AG10803 (cell line): ENCODE results near the gene CHAF1A.

Experiments used
- DNase-seq: peaks from one replicate; pipeline ENCODE4 v3.0.0; 2010; ENCODE audit warnings: low read depth
- H3K4me3 ChIP-seq: 2 replicates; pipeline ENCODE4 v1.5.1; 2011; ENCODE audit warnings: mild to moderate bottlenecking, low read length, control low read depth
- CTCF ChIP-seq: conservative IDR thresholded peaks from 2 replicates; pipeline ENCODE4 v1.5.1; 2011; ENCODE audit warnings: mild to moderate bottlenecking, low read length, control low read depth, inconsistent platforms

The CHAF1A gene

DNA sequence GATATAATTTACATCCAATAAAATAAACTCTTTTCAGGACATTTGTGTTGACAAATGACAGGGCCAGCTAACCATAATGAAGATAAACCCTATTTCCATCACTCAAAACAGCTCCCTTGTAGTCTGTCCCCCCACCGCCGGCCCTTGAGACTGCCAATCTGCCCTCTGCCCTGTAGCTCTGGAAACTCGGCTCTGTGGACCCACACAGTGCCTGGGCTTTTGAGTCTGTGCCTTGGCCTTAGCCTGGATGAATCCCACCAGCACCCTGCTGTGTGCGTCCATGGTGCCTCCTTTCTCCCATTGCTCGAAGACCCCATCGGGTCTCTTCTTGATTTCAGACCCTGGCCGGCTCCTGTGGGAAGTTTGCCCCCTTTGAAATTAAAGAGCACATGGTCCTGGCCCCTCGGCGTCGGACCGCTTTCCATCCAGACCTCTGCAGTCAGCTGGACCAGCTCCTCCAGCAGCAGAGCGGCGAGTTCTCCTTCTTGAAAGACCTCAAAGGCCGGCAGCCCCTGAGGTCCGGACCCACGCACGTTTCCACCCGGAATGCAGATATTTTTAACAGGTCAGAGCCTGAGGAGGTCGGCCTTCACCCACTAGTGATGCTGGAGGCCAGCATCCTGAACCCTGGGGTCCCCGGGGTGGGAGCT, 26.0 kb downstream of the CHAF1A start:
- TF ChIP-seq CTCF, result no peak
- no peak overlapping the region for H3K4me3 ChIP-seq
- DNase-seq, result no peak

GRCh38 chr19:4429256-4429655, 26.8 kb downstream of the CHAF1A start:
- TF ChIP-seq CTCF, result no peak
- DNase-seq, result no peak
- no peak overlapping the region for H3K4me3 ChIP-seq

DNA sequence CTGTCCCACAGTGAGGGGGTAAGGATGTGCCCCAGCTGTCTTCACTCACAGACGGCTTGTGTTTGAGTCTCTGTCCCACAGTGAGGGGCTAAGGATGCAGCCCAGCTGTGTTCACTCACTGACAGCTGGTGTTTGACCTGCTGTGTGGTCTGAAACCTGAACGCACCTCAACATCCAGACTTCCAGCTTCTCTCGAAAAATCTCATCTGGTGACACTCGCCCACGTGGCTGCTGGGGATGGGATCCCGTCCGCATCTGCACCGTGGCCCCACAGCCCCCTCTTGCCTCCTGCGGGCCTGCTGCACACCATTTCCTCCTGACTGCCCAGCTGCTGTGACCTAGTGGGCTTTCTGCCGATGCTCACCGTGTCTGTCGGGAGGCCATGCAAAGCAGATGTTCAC, 27.3 kb downstream of the CHAF1A start:
- no peak for DNase-seq
- H3K4me3 ChIP-seq, result no peak overlapping the region
- TF ChIP-seq CTCF, result no peak

DNA sequence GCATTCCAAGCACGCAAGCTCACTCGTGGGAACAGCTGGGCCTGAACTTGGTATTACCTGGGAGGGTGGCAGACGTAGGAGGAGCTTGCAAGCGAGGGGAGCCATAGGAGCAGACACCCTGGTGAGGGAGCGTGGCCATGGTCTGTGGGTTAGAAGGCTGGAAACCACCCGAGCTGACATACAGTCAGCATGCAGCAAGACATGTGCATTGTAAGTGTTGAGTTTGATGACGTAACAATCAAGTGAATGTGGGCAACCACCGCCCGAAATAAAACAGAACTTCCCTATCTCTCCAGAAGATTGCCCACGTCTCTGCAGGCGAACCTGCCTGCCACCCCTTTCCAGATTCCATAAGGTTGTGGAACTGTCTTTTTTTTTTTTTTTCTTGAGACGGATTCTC, 28.3 kb downstream of the CHAF1A start:
- DNase-seq, result no peak
- TF ChIP-seq CTCF, result no peak
- H3K4me3 ChIP-seq, result no peak overlapping the region

DNA sequence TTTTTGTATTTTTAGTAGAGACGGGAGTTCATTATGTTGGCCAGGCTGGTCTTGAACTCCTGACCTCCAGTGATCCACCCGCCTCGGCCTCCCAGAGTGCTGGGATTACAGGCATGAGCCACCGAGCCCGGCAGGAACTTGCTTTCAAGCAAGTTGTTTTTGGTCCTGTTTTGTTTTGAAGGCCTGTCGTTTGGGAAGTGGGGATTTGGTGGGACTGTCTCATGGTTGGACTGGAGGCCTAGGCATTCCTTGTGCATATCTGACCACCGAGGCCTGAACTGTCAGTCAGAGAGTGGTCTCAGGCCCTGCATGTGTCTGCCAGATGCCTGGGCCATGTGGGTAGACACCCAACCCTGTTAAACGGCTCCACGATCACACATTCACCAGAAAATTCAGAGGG, 28.9 kb downstream of the CHAF1A start:
- TF ChIP-seq CTCF, result no peak
- no peak overlapping the region for H3K4me3 ChIP-seq

GRCh38 chr19:4431808-4432674, 29.6 kb downstream of the CHAF1A start:
- no peak for TF ChIP-seq CTCF
- H3K4me3 ChIP-seq, result no peak overlapping the region
- no peak for DNase-seq

More for the DNA sequence above, 28.9 kb downstream of the CHAF1A start:
- DNase-seq, result no peak
